Erythroblast (primary cell): ENCODE measurements around the gene TPCN2.

Experiments used
- DNase-seq, 2 experiments: peaks; one replicate each; lab custom pipeline; 2025; lab: John Stamatoyannopoulos, UW
- GATA1 ChIP-seq: IDR thresholded peaks from 2 replicates; pipeline ENCODE4 v1.6.1; 2011; ENCODE audit warnings: low read depth, mild to moderate bottlenecking, control low read depth, low read length, moderate library complexity
- POLR2A ChIP-seq: IDR thresholded peaks from 2 replicates; pipeline ENCODE4 v1.6.1; 2011; ENCODE audit warnings: mild to moderate bottlenecking, low read length

Gene TPCN2

DNA sequence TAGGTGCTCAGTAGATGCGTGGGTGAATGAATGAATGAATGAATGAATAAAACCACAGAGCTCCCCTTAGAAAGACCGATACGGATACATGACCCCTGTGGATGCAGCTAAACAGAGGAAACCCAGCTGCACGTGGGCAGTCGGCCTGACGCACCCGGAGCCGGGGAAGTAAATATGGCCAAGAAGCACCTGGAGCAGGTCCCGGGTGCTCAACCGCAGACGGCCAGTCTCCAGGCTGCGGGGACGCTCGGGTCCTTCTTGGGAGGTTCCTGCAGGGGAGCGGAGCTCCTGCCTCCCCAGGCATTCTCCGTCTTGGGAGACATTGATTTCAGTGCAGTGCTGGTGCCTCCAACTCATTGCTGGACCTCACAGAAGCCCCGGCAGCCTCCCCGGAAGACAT is 11.7 kb upstream of the TPCN2 start:
- TF ChIP-seq POLR2A, result no peak
- no peak for TF ChIP-seq GATA1
- no peak for DNase-seq

DNA sequence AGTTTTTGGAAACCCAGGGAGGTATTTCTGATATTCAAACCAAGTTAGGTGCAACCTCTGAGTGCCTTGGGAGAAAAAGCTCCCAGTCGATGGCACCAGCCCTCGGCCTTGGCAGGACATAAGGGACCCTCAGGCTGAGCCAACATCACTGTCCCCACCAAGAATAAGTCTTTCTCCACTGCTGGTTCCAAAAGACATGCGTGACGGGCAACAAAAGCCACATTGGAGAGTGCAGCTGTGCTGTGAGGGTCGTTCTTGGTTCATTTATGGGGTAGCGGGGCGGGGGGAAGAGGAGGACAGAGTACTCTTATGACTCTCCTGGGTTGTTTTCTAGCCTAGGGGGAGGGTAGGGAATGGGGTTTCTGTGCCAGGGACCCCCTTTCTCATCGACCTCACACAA is 11.2 kb upstream of the TPCN2 start:
- no peak for DNase-seq
- TF ChIP-seq POLR2A, result no peak
- no peak for TF ChIP-seq GATA1

DNA sequence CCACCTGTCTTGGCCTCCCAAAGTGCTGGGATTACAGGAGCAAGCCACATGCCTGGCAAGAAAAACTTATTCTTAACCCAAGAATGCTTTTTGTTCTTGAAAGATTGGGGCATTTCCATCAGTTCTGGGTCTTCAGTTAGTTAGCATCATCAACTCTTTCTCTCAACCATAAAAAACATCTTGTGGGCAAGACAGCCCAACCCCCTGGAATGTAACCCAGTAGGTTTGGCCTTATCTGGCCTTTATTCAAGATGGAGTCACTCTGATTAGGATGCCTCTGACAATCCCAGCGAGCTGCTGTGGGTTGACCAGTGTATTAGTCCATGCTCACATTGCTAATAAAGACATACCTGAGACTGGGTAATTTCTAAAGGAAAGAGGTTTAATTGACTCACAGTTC is 9.2 kb upstream of the TPCN2 start:
- DNase-seq, result no peak
- TF ChIP-seq POLR2A (no peak), GATA1 (no peak)

DNA sequence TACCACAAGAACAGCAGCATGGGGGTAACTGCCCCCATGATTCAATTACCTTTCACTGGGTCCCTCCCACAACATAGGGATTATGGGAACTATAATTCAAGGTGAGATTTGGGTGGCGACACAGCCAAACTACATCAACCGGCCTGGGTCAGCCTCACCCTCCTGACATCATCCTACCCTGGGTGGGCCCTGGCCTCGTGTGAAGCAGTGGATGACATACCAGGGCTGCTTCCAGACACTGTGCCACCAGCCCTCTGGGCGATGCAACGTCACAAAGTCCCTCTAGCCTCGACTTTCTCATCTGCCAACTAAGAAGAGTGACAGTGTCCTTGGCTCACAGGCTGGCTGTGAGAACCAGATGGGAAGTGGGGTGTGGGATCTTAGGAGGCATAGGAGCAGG is 8.7 kb upstream of the TPCN2 start:
- DNase-seq, result no peak
- TF ChIP-seq POLR2A (no peak), GATA1 (no peak)

DNA sequence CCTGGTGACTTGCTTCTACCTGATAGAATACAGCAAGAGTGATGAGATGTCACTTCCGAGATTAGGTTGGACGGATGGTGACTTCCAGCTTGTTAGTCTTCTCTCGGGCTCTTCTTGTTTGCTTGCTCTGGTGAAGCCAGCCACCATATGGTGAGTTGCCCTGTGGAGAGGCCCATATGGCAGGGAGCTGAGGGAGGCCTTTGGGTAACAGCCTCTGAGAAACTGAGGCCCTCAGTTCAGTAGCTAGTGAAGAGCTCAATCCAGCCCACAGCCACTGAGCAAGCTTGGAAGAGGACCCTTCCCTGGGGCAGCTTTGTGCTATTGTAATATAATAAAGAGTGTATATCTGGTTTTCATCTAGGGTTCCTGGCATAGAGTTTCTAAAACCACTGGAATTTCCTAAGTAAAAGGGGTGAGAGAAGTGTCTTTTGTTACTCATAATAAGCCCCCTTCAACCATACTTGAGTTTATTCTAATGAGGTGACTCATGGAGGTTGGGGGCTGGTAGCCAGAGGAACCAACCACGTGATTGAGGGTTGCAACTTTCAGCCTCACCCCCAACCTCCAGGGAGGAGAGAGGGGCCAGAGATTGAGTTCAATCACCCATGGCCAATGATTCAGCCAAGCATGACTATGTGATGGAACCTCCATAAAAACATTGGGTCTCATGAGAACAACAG is 8.0 kb upstream of the TPCN2 start:
- TF ChIP-seq POLR2A, result no peak
- no peak for TF ChIP-seq GATA1
- no peak for DNase-seq

DNA sequence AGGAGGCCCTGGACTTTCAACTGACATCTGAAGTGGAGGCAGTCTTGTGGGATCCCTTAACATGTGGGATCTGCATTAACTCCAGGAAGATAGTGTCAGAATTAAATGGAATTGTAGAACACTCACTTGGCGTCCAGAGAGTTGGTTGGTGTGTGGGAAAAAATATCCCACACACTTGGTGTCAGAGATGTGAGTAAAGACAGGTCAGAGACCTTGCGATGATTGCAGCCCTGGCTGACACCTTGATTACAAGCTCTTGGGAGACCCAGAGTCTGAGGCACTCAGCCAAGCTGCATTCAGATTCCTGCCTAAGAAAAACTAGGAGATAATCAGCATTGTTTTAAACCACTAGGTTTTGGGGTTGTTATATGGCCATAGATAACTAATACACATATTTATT is 7.2 kb upstream of the TPCN2 start:
- no peak for DNase-seq
- TF ChIP-seq POLR2A (no peak), GATA1 (no peak)

DNA sequence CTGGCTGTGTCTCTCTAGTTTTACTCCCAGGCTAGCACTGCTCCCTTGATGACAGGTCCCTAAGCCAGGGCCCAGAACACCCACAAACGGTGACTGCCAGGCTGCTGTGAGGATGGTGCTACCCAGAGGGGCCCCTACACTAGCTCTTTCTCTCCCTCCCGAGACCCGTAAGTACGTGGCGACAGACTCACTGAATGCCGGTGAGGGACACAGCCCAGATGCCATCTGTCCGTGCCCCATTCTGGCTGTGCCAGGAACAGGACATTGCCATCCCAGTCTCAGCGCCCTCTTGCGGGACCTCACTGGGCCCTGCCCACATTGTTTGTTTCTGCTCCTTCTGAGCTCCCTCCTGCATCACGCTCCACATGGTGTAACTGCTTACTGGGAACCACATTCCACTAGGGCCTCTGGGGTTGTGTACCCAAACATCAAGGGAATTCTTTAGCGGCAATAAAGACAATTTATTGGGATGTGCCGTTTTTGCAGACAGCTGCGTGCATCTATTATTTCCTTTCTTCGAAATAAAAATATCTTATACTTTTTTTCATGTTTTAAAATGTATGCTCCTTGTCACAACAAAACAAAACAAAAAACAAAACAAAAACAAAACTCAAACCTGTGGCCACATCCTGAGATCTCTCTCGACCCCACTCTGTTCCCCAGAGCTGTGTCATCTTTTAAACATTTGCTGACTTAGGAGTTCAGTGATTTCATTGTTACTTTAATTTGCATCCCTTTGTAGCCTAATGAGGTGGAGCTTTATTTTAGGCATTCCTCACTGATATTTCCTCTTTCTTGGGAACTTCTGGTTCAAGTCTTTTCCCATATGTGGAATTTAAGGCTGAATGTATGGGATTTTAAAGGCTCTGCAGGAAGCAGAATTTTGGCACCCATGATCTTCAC is 4.4 kb upstream of the TPCN2 start:
- peak; percentile 20 to 32 for DNase-seq
- TF ChIP-seq POLR2A (no peak), GATA1 (no peak)

DNA sequence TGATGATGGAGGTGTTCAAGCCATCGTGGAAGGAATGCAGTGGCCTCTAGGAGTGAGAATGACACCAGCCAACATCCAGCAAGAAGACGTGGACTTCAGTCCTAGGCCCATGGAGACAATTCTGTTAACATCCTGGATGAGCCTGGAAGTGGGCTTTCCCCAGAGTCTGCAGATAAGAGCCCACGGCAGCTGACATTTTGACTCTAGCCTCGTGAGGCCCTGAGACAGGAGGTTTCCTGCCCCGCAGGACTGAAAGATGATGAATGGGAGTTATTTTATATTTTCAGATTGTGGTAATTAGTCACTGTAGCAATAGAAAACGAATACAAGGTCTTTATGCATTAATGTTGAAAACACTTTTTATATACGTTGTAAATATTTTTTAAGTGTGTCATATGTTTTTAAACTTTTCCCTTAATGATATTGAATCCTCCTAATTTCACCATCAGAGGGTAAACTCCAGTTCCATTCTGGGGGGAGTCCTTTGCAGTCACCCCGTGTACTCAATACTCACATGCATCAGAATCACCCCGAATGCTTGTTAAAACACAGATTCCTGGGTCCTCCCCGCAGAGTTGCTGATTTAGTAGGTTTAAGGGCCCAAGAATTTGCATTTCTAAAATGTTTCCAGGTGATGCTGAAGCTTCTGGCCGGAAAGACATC is 570 bp upstream of the TPCN2 start:
- TF ChIP-seq GATA1 (no peak), POLR2A (no peak)
- peak in 1 of 2 experiments; percentile 33 for DNase-seq

DNA sequence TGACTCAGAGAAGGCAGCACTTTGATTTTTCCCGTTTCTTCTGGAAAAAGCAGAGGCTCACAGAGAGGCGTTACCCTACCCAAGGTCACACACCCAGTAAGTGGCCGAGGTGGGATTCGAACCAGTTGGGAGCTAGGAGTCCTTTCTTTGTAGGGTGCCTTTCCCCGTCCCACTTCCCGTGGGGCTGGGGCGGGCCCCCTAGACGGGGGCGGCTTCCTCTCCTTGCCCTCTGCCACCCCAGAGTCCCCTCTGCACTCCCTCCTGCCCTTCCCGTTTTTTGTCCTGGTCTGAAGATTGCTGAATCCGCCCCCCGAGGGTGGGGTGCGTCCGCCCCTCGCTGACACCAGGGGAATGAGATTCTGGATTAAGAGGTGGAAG is 747 bp downstream of the TPCN2 start:
- TF ChIP-seq GATA1 (no peak), POLR2A (no peak)
- no peak for DNase-seq

DNA sequence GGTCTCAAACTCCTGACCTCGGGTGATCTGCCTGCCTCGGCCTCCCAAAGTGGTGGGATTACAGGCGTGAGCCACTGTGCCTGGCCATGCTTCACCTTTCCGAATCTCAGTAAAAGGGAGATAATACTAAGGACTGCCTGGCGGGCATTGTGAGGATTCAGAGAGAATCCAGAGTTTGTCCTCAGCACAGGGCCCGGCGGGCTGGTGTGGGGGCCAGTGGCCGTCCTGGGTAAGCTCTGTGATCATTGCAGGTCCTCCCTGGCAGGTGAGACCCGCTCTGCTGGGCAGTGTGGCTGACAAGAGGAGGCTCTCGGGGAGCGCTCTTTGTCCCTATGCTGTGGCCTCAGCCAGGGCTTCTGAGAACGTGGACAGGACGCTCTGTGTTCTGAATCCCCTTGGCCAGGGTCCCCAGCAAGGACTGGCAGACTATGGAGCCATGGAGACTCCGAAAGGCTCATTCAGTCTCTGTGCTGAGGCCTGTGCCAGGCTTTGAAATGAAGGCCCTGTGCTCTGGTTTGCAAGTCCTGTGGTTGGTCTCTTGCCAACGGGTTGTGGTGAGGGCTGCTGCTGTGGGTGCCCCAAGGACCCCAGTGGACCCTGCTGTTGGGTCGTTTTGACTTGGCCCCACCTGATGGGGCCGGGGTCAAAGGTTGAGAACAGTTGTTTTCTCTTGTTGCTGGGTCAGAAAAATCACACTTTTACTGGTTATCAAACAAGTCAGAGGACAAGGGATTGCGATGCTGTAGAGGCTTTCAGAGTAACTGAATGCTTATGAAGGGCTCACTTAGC is 2.1 kb downstream of the TPCN2 start:
- peak in 1 of 2 experiments; percentile 12 for DNase-seq
- TF ChIP-seq GATA1 (no peak), POLR2A (no peak)

DNA sequence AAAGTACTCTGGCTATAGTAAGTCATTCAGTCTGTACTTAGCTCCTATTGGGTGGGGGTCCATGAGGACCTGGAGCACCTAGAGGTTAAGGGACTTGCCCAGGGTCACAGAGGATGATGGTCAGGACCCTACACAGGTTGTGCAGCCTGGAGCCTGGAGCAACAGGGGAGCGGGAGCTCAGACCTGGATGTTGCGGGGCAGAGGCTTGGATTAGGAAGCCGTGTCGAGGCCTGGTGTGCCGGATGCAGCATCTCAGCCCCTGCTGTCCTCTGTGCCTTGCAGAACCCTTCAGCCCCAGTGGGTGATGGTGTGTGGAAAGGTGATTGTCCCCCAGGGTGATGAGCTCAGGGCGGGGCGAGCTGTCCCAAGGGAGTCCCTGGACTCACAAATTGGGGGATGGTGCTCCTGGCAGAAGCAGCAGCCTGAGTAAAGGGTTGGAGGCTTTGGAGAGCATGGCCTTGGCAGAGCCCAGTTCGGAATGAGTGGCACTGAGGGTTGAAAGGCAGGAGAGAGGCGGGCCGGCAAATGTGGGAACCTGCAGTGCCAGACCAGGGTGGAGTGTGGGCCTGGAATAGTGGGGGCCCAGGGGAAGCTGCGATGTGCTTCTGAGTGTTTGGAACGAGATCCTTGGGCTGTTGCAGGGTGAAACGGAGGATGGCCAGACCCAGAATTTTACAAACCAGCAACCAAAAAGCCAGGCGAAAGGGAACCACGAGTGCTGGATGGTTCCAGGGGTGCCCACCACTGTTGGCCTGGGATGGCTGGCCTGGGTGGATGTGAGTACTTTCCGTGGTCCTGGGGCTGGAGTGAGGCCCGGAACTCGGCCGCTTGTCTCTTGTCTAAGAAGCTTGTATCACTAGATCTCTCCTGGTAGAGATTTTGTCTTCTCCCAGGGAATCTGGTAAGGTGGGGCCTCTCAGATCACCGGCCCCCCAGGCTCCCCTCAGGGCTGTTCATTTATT is 2.9 kb downstream of the TPCN2 start:
- no peak for DNase-seq
- TF ChIP-seq GATA1, result no peak
- TF ChIP-seq POLR2A, result no peak
